Glomerular visceral epithelial cell (primary cell): ENCODE measurements around the gene HK1.
A peak's percentile ranks its signal among the peaks of the same experiment; 100 is the strongest.
"Not testable (repeated sequence)": the region's sequence is repeated elsewhere in the genome, so short reads cannot be mapped to it uniquely, and the experiment has no call there.

Experiments used
- DNase-seq: peaks from one replicate; pipeline ENCODE4 v3.0.0-alpha.2; 2016; ENCODE audit errors: extremely low spot score

HK1 gene

DNA sequence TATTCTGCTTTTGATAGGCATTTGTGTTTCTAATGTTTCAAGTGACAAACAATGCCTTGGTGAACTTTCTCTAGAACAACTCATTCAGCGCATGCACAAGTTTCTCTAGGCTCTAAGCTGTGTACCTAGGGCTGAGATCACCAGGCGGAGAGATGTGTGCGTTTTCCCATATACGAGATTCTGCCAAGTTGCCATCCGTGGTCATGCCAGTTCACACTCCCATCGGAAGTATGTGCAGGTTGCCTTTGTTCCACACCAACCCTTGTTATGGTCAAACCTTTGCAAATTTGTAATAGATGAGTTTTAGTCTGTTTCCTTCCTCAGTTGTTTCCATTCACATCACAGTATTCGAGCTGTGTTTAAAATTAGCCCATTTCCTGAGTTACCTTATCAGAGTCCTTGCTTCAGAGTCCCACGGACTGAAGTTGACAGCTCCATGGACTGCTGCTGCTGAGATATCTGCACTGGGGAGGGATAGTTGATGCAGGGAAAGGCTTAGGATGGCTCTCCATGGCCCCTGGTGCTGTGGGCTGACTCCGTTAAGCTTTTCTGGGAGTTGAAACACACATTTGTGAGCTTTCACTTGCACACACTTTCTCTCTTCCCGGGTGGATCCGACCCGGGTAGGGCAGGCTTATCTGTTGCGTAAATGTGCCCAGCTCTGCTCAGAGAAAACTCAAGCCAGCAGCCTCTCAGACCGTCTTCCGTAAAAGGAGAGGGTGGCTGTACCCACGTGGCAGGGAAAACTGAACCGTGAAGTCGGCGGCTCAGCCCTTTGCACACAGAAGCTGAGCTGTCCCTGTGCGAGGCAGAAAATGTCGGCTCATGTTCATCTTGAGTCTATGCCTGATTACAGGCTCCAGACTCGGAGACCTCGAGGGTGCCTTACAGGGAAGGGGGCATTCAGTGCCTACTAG, 49.4 kb downstream of the HK1 start:
- DNase-seq, result peak; percentile 77

DNA sequence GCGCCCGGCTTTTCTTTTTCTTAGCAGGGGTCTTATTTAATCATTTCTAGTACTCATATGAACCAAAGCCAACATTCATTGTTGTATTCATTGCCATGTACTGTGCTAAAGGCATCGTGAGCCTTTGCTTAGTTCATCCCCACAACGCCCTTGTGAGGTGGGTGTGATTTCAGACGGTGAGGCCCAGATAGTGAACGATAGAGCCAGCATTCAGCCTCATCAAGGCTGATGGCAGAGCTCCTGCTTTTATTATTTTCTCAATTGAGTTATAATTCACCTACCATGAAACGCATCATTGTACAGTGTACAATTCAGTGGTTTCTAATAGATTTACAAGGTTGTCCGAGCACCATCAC, 50.1 kb downstream of the HK1 start:
- no peak for DNase-seq

DNA sequence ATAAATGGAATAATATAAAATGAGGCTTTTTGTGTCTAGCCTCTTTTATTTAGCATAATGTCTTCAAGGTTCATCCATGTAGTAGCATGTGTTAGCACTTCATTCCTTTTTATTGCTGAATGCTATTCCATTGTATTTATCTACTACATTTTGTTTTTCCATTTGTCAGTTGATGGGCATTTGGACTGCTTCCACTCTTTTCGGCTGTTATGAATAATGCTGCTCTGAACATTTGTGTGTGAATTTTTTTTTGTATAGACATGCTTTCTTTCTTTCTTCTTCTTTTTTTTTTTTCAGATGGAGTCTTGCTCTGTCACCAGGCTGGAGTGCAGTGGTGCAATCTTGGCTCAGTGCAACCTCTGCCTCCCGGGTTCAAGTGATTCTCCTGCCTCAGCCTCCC, 50.6 kb downstream of the HK1 start:
- DNase-seq, result not testable (repeated sequence)

DNA sequence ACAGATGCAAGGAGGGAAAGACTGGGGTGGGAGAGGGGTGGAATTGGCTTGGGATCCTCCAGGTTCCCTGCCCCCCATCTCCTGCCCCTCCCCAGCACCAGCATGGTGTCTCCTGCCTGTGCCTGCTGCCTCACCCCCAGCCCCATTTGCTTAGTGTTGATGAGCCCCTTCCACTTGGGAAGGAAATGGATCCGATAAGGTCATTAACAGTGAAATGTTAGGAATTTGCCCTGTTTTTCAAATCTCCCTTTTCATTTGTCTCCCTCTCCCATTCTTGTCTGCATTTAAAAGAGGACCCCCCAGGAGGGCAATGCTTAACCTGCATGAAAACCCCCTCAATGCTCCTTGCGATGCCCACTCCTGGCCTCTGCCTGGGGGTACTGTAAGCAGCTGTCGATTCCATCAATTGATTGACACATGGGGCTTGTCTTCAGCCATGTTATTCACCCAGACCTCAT, 51.5 kb downstream of the HK1 start:
- no peak for DNase-seq

DNA sequence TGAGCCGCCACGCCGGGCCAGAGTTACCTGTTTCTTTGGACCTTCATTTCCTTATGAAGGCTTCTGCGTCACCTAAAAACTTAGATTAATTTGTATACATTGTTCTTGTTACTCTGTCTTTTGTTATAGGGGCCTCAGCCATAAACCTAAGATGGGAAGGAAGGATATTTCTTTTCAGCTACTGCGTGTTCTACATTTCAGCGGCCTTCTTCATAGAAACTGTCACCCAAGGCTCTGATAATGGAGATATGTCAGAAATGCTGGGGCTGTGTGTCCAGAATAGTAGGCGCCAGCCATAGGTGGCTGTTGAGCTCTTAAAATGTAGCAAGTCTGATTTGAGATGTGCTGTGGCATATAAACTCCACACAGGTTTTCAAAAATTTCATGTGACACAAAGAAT, 52.9 kb downstream of the HK1 start:
- no peak for DNase-seq

DNA sequence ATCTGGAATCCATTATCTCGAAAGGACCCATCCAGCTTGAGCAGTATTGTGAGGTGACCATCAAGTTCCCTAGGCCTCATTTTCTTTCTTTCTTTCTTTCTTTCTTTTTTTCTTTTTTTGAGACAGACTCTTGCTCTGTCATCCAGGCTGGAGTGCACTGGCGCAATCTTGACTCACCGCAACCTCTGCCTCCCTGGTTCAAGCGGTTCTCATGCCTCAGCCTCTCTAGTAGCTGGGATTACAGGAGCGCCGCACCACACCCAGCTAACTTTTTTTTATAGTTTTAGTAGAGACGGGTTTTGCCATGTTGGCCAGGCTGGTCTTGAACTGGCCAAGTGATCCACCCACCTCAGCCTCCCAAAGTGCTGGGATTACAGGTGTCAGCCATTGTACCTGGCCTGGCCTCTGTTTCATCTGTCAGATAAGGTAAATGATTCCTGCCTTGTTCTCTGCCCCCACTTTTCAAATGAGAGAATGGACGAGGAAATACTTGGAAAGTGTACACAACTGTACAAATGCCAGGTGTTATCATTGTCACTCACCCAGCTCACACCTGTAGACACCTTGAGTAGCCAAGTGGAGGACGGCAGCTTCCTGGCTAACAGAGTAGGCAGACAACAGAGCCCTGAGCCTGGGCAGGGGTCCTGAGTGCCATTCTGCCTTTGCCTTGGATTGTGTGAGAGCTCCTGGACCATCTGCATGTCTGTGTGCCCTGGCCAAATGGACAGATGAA, 54.1 kb downstream of the HK1 start:
- DNase-seq, result no peak

DNA sequence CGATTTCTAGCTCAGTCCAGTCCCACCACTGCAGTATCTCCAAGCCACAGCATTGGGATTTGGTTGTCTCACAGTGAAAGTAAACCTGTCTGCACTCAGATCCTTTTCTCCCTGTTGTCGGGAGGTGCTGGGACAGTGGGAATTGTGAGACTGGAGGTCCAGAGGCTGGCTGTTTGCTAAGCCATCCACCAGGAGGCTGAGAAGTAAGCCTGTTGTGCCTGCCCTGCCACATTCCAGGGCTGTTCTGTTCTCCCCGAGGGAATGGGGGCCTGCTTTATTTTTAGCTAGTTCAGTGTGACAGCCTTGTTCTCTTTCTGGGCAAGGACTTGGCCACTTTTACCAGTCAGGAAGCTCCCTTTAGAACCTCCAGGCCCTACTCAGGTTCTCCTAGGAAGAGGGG, 54.9 kb downstream of the HK1 start:
- no peak for DNase-seq

DNA sequence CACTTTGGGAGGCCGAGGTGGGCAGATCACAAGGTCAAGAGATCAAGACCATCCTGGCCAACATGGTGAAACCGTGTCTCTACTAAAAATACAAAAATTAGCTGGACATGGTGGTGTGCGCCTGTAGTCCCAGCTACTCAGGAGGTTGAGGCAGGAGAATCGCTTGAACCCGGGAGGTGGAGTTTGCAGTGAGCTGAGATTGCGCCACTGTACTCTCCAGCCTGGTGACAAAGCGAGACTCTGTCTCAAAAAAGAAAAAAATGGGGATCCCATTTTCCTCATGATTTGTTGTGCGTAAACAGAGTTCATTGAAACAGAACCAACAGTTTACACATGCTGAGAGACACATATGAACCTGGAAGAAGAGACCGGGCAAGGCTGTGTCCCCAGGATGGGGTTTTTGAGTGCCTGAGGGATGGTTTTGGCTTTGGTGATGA, 55.6 kb downstream of the HK1 start:
- not testable (repeated sequence) for DNase-seq

DNA sequence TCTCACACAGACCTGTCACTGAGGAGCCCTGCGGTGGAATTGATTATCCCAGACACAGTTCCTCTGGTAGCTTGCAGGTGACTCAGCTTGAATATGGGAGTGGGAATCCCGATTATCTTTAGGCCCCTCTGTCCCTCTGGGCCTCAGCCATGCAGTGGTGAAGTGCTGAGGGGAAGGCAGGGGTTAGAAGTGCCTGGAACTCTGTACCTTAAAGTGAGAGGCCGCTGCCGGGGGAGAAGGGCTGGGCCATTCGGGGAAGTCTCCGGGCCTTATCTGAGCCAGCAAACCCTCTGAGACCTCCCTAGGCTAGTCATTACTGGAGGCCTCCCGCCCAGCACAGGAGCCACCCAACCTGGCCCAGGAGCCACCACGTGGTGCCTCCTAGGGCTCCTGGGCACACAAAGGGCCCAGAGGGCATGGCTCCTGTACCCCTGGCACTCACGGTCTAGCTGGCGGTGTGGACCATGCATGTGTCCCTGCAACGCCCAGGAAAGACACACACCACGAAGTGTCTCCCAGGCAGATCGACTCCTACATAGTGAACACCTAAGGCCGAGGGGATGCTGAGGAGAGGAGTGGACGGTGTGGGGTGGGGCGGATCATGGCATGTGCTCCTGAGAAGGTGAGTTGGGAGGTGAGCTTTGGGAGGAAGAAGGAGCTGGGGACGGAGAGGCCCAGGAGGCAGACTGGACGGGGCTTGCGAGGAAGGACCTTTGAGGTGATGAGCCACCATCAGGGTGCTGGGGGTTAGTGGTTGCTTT, 56.2 kb downstream of the HK1 start:
- DNase-seq, result no peak

DNA sequence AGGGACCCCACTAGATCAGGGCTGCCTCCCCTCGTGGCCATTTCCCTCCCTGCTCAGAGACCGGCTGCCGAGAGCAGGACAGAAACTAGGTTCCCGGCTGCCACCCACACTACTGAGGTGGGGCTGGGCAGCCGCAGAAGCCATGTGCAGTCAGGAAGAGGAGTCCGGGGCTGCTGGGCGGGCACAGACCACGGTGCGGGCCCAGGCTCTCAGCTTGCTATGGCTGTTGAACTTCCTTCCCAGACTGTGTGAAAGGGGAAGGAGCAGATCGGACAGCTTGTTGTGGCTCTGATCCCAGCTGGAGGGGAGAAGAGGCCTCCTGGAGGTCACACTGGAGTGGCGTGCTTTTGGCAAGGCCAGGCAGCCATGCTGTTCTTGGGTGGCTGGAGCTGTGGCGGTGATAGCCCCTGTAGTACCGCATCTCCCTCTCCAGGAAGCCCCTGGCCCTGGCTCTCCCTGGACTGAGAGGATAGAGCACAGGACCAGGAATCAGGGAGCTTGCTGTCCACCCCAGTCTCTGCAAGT, 56.8 kb downstream of the HK1 start:
- no peak for DNase-seq

DNA sequence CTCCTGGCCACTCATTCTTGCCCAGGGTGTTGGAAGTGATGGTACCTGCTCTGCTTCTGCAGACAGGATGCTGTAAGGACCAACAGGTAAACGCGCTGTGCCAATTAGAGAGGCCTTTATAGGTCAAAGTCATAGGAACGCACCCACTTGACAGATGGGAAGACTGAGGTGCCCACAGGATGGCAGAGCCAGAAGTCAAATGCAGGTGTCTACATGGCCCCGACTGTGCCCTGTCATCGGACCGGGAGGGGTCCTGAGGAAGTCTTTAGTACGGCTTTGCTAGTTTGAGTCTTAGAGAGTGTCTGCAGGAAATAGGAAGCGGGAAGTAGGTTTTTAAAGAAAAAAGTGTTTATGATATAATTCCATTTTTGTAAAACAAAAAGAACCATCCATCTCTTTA, 57.3 kb downstream of the HK1 start:
- no peak for DNase-seq

DNA sequence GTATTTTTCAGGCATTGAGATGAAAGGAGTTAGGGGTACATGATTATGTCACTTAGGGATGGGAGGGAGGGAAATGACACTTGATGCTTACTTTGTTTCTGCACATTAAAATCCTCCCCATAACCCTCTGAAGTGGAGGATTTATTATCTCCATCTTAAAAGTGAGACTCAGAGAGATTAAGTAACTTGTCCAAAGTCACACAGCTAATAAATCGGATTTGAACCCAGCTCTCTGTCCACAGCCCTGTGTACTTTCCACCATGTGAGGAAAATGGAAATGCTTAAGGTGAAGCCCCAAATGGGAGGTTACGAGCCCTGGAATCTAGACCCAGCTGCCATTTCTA, 58.6 kb downstream of the HK1 start:
- no peak for DNase-seq

DNA sequence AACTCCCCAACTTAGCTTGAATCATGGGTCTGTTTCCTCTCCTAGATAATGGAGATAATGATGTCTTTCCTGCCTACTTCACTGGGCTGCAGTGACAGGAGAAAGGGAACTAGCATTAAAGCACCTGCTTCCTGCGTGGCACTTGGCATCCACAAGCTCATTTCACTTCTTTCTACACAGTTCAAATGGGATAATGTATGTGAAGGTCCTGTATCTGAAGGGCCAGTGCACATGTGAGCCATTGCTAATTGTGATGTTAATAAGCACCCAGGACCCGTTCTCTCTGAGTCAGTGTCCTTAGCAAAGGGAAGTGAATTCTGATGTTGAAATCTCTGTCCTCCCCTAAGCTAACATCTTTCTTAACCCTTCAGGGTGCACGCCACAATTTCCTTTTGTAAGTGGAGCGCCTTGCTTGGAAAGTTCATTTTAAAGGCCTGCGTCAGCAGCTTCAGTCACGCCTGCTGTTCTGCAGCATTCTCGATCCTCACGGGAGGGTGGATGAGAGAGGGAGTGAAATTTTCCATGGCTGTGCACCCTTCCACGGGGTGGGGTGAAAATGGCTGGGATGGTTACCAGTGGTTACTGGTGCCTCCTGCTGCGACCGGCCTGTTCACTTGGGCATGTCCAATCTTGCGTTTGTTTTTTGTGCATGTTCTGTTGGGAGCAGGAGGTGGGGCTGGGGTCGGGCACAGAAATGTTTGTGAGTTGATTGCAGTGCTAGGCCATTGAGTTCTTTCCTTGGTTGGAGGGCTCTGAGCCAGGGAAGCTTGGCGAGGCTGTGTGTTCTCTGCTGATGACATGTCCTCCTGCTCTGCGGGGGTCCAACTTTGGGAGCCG, 59.2 kb downstream of the HK1 start:
- peak; percentile 65 for DNase-seq

DNA sequence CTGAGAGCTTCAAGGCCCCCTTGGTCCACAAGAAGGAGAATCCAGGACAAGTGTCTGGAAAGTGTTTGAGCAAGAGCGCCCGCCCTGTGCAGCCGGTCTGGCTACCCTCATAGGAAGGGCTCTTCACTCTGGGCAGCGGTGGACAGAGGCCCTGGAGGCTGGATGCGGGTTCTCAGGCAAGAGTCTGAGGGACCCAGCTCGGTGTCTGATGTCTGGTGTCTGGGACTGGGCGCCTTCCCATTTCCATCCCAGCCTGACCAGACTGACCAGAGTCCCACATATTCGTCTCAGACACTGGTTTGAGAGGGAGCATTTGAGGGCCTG, 59.8 kb downstream of the HK1 start:
- DNase-seq, result no peak

DNA sequence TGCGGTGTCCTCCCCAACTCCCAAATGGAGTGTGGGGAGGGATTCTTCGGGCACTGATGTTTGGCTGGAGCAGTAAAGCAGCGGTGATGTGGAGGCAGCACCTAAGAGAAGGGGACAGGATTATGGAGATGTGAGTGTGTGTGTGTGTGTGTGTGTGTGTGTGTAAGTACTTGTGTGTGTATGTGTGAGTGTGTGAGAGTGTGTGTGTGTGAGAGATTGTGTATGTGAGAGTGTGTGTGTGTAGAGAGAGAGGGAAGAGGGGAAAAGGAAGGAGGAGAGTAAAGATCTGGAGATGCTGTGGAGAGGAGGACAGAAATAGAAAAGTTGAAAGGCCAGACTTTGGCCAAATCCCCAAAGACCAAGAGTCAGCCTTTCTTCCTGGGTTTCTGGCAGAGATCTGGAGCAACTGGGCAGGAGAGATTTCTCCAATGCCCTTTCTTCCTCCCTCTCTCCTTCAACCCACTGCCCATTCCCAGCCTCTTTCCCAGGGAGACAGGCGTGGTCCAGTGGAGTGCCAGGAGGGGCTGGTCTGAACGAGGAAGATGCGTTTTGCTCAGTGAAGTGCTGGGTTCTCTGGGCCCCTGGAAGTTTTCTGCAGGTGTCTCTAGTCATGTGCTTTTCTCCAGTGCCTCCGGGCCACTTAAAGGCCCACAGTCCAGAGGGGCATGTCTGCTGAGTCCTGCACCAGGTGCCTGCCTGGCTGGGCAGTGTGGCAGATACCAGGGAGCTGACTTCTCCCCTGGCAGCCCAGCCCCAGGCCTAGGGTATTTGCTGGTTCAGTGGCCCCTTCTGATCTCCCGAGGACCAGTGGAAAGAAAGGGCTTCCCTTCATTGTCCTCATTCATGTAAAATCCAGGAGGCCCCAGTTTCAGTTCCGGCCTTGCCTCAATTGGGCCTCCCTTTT, 60.5 kb downstream of the HK1 start:
- DNase-seq, result no peak

DNA sequence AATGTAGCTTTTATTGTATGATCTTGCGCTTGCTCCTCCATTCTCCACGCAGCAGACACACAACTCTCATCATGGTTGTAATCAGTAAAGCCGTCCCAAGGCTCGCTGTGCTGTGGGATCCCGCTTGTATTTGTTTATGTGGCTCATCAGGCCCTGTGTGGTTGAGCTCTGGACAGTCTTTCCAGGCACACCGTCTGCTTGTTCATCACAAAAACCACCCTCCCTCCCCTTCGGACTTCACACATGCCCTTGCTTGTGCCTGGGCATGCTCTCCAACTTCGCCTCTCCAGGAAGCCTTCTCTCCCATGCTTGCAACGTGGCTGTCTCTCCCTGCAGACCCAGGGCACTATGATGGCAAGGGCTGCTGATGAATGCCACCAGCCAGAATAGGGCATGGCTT, 62.4 kb downstream of the HK1 start:
- DNase-seq, result no peak

DNA sequence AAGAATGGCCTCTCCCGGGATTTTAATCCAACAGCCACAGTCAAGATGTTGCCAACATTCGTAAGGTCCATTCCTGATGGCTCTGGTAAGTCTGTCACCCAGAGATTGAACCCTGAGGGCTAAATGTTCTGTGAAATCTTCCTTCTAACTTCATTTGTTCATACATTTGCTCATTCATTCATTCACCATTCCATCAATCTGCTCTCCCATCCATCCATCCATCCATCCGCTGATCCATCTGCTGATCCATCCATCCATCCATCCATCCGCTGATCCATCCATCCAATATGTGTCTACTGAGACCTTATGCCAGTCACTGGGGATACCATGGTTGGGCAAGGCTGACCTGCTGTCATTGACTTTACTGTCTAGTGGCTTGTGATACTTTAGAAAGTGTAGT, 65.6 kb downstream of the HK1 start:
- no peak for DNase-seq

DNA sequence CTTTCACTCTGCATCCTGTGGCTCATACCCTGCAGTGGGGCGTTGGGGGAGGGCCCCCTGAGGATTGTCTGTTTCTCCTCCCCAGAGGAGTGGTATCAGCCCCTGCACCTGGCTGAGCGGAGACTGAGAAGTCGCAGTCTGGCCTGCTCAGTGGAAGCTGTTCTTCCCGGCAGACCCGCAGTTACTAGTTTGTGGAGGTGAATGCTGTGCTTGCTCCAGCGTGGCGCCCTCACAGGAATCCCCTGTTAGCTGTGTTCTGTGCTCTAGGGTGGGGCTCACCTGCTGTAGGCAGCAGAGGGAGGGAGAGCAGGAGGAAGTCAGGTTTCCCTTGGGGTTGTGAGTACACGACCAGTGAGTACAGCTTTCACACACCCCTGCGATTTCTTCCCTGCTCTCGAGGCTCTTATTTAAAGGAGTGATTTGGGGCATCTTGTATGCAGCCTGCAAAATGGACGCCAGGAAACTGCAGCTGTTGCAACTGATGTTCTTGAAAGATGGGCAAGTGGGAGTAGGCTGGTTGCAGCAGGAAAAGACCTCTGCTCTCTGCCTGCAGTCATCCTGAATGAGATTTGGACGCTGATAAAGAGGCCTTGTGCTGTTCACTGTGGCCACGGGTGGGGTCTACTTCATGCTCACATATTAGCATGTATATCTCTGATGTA, 66.4 kb downstream of the HK1 start:
- no peak for DNase-seq

DNA sequence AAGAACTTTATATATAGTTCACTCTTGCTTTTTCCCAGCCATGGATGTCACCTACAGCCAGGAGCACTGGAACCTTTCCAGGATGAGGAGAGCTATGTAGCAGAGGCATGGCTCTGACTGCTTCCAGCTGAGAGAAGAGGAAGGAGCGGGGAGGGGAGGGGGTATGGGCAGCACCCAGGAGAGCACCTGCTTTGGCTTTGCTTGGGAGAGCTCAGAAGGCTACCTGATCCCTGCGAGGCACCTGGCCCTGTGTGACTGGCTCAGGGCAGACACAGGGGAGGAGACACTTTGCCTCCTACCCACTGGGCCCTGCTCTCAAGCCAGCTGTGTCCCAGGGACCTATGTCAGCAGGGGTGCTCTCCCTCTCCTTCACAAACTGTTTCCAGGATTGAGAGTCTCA, 67.1 kb downstream of the HK1 start:
- DNase-seq, result no peak

DNA sequence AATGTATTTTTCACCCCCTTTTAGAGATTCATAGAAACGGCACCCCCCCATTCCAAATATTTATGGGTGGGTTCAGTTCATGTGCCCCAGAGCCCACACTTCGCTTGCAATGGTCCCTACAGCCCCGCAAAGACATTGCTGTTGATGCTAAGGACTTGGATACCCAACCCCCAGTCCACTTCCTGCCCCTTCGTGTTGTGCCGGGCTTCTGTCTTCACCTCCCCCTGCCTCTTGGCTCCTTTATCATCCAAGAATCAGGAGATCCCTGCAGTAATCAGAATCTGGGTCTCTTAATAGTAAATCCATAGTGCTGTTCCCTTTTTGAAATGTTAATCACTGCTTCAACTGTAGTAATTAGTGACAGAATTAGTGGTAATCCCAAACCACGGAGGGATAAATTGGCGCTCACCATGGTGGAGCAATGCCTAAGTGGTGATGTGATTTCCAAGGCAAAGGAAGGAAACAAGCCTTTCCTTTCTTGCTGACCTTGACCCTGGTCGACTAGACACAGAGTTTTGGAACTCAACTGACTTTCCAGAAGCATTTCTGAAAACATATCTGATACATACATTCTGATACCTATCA, 67.7 kb downstream of the HK1 start:
- DNase-seq, result no peak
